HUES6 (cell line): Measurements from ENCODE around the gene SETD2.

Experiments
- H3K27ac ChIP-seq: 2 replicates; pipeline ENCODE4 v1.7.0; 2013; ENCODE audit warnings: low read depth, mild to moderate bottlenecking, low read length, inconsistent platforms
- H3K27me3 ChIP-seq: 2 replicates; pipeline ENCODE4 v1.6.1; 2013; ENCODE audit warnings: low read length; ENCODE audit not compliant: control insufficient read depth, insufficient read depth
- H3K36me3 ChIP-seq: 2 replicates; pipeline ENCODE4 v1.6.1; 2013; ENCODE audit warnings: low read length; ENCODE audit not compliant: control insufficient read depth, insufficient read depth
- H3K4me1 ChIP-seq: 2 replicates; pipeline ENCODE4 v1.6.1; 2013; ENCODE audit warnings: low read length; ENCODE audit not compliant: control insufficient read depth, insufficient read depth
- H3K4me3 ChIP-seq: 2 replicates; pipeline ENCODE4 v1.5.1; 2013; ENCODE audit warnings: low read depth, low read length
- H3K9ac ChIP-seq: one replicate; pipeline ENCODE4 v1.6.1; 2013; ENCODE audit warnings: mild to moderate bottlenecking, low read length
- H3K9me3 ChIP-seq: 2 replicates; pipeline ENCODE4 v1.6.1; 2013; ENCODE audit warnings: low read depth, low read length; ENCODE audit not compliant: control insufficient read depth, insufficient read depth

The SETD2 gene

DNA sequence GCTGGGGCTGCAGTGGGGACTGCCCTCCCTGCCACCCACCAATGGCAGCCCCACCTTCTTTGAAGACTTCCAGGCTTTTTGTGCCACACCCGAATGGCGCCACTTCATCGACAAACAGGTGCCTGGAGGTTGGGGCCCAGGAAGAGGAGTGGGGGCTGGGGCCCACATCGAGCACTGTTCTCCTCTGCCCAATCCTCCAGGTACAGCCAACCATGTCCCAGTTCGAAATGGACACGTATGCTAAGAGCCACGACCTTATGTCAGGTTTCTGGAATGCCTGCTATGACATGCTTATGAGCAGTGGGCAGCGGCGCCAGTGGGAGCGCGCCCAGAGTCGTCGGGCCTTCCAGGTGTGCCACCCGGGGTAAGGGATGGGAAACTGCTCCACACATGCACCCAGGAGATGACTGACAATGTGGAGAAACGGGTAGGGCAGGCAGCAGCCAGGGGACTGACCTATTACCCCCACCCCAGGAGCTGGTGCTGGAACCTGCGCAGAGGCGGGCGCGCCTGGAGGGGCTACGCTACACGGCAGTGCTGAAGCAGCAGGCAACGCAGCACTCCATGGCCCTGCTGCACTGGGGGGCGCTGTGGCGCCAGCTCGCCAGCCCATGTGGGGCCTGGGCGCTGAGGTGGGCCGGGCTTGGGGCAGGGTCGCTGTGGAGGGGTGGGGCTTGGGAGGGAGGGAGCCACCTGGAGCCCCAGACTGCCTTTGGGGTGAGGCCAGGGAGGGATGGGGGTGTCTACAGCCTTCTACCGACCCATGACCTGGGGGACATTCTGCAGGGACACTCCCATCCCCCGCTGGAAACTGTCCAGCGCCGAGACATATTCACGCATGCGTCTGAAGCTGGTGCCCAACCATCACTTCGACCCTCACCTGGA is 161.5 kb downstream of the SETD2 start:
- H3K27ac ChIP-seq, result no peak overlapping the region
- peaks cover 80% of the 10 kb centered on the region for H3K36me3 ChIP-seq
- no peaks in the 10 kb centered on the region for H3K9me3 ChIP-seq

DNA sequence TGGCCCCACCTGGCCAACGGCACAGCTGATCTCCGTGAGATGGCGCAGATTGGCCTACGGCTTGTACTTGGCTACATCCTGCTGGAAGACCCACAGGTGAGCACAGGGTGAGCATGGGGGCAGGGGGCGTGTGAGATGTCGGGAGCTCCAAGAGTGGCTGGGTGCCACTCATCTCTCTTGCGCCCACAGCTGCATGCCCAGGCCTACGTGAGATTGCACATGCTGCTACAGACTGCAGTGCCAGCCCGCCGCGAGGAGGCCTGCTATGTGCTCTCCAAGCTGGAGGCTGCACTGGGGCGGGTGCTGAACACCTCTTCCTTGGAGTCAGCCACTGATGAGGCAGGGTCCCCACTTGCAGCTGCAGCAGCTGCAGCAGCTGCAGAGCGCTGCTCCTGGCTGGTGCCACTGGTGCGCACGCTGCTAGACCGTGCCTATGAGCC is 162.2 kb downstream of the SETD2 start:
- Histone ChIP-seq H3K4me3 (no peak overlapping the region), H3K9me3 (no peaks in the 10 kb centered on the region), H3K27me3 (no peaks in the 10 kb centered on the region), H3K27ac (no peak overlapping the region), H3K4me1 (peaks cover 4% of the 10 kb centered on the region; the same call in 1 of the 2 replicates), H3K36me3 (peaks cover 77% of the 10 kb centered on the region), H3K9ac (no peak overlapping the region)

More for the DNA sequence above, 161.5 kb downstream of the SETD2 start:
- Histone ChIP-seq H3K27me3 (no peaks in the 10 kb centered on the region), H3K4me3 (no peak overlapping the region), H3K4me1 (peaks cover 4% of the 10 kb centered on the region; the same call in 1 of the 2 replicates), H3K9ac (no peak overlapping the region)

DNA sequence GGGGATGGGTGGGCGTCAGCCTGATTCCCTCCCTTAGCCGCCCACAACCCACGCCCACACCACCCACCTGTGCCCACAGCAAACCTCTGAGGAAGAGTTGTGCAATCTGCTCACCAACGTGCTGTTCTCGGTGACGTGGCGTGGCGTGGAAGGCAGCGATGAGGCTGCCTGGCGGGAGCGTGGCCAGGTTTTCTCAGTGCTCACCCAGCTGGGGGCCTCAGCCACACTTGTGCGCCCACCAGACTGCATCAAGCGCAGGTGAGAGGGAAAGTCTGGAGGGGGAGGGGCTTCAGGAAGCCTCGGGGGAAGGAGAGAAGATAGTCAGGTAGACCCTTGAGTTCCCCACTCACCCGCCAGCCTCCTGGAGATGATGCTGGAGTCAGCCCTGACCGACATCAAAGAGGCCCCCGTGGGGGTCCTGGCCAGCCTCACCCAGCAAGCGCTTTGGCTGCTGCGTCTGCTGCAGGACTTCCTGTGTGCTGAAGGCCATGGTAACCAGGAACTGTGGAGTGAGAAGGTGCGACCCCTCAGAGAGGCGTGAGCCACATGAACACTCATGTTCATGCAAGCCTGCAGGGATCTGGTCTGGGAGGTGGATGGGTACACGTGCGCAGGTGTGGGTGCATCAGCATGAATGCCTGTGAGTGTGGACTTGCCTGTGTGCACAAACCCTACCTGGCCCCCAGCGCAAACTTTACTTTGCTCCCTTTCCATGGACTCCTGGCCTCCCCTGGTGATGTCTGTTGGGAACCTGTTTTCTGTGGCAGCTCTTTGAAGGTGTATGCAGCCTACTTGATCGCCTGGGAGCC is 162.8 kb downstream of the SETD2 start:
- Histone ChIP-seq H3K36me3 (peaks cover 71% of the 10 kb centered on the region), H3K4me1 (peaks cover 4% of the 10 kb centered on the region; the same call in 1 of the 2 replicates), H3K9ac (no peak overlapping the region), H3K9me3 (no peaks in the 10 kb centered on the region), H3K4me3 (no peak overlapping the region), H3K27ac (no peak overlapping the region), H3K27me3 (no peaks in the 10 kb centered on the region)

DNA sequence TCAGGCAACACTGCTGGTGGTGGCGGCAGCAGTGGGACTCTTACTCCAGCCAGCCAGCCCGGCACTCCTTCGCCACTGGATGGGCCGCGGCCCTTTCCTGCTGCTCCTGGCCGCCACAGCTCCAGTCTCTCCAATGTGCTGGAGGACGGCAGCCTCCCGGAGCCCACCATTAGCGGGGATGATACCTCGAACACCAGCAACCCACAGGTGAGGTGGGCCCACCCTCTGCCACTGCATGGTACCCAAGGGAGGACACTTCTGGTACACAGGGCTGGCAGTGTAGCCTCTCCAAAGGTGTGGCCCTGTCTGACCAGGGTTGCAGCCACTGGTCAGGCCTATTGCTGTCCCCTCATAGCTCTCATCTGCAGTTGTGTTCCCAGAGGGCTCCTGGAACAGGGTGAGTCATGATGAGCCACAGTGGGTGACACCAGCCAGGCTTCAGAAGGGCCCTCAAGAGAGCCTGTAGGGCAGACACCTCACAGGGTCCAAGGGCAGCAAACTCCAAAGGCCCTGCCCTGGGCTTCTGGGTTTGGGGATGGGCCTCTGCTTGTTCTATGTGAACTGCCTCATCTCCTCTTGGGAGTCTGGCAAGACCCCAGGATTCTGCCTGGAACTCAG is 163.6 kb downstream of the SETD2 start:
- Histone ChIP-seq H3K4me3 (no peak overlapping the region), H3K27me3 (no peaks in the 10 kb centered on the region), H3K9ac (no peak overlapping the region), H3K9me3 (no peaks in the 10 kb centered on the region), H3K36me3 (peaks cover 69% of the 10 kb centered on the region), H3K27ac (no peak overlapping the region), H3K4me1 (peaks cover 4% of the 10 kb centered on the region; the same call in 1 of the 2 replicates)

DNA sequence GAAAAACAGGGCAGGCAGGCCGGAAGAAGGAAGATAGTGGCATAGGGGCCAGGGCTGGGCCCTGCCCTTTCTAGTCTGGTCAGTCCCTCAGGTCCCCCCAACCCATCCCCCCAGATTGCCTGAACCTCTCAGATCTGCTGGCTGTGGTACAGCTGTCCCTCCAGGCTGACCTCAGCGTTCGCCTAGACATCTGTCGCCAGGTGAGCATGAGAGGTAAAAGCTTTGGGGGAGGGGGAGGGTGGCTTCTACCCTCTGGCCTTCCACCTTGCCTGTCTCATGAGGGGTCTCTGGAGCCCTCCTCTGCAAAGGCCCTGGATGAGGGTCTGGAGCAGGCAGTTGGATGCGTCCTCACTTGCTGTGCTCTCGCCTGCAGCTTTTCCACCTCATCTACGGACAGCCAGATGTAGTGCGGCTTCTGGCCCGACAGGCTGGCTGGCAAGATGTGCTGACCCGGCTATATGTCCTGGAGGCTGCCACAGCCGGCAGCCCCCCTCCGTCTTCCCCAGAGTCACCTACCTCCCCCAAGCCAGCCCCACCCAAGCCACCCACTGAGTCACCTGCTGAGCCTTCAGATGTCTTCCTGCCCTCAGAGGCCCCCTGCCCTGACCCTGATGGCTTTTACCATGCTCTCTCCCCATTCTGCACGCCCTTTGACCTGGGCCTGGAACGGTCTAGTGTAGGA is 164.3 kb downstream of the SETD2 start:
- Histone ChIP-seq H3K27ac (no peak overlapping the region), H3K36me3 (peaks cover 70% of the 10 kb centered on the region), H3K4me3 (no peak overlapping the region), H3K9ac (no peak overlapping the region), H3K9me3 (no peaks in the 10 kb centered on the region), H3K27me3 (no peaks in the 10 kb centered on the region), H3K4me1 (peaks cover 4% of the 10 kb centered on the region; the same call in 1 of the 2 replicates)

DNA sequence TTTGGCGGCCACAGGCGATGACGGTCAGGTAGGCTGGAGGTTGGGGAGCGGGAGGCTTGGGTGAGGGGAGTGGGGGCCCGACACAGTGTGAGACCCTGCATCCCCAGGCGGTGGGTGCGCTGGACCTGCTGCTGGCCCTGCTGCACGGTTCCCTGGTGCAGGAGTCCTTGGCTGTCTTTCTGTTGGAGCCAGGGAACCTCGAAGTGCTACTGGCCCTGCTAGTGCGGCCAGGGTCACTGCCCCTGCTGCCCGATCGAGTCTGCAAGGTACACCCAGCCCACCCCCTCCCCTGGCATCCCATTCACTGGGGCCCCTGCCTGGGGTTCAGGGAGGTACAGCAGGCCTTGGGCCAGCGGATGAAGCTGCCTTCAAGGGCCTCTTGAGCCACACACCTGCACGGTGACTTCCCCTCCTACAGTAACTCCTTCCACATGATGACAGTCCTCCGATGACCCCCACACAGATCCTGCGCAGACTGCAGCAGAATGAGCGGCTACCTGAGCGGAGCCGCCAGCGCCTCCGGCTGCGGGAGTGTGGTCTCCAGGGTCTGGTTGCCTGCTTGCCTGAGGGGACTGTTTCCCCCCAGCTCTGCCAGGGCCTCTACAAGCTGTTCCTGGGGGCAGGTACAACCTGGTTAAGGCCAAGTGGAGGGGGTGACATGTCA is 164.9 kb downstream of the SETD2 start:
- H3K27me3 ChIP-seq, result no peaks in the 10 kb centered on the region

DNA sequence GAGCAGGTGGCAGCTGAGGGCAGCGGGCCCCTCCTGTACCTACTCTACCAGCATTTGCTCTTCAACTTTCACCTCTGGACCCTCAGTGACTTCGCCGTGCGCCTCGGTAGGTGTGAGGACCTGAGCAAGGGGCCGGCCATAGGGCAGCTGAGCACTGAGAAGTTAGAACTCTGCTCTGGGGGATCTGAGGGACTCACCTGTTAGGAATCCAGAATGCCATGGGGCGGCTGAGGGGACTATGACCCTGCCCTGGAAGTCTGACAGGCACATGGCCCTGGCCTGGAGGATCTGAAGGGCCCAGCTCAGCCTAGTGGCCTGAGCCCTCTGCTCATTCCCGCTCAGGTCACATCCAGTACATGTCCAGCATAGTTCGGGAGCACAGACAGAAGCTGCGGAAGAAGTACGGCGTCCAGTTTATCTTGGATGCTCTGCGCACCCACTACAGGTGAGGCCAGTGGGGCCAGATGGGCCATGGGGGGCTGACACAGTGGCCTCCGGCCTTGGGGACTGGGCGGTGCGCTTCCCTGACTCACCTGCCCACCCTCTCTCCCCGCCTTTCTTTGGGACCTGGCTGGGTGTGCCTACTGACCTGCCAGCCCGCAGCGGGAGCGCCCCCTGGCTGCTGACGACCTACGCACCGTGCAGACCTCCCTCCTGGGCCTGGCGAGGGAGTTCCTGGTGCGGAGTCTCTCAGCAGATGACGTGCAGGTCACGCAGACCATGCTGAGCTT is 165.6 kb downstream of the SETD2 start:
- H3K27me3 ChIP-seq, result no peaks in the 10 kb centered on the region
- H3K36me3 ChIP-seq, result peaks cover 69% of the 10 kb centered on the region
- H3K4me1 ChIP-seq, result peaks cover 4% of the 10 kb centered on the region; the same call in 1 of the 2 replicates

More for the DNA sequence above, 164.9 kb downstream of the SETD2 start:
- Histone ChIP-seq H3K9me3 (no peaks in the 10 kb centered on the region), H3K4me1 (peaks cover 4% of the 10 kb centered on the region; the same call in 1 of the 2 replicates), H3K27ac (no peak overlapping the region), H3K4me3 (no peak overlapping the region), H3K9ac (no peak overlapping the region), H3K36me3 (peaks cover 70% of the 10 kb centered on the region)

DNA sequence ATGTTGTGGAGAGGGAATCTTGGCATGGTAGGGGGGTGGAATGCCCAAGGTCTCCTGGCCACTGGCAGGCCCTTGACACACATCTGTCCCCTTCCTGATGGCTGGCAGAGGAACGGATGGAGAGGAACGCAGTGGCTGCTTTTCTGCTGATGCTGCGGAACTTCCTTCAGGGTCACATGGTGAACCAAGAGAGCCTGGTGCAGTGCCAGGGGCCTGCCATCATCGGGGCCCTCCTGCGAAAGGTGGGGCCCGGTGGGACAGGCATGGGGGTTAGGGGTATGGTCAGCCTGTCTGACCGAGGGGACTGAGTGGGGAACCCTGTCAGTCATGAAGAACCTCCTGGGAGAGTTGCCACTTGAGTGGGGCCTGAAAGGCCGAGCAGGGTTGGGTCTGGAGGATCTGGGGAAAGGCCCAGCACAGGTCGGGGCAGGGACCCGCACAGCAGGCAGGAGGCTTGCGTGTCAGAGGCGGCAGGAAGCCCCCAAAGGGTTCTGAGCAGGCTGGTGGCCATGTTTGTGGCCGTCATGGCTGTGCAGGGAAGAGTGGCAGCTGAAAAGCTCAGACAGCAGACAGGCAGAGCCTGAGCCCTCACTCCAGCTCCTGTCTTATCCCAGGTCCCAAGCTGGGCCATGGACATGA is 166.3 kb downstream of the SETD2 start:
- peaks cover 70% of the 10 kb centered on the region for H3K36me3 ChIP-seq
- no peaks in the 10 kb centered on the region for H3K27me3 ChIP-seq
- H3K4me3 ChIP-seq, result no peak overlapping the region
- H3K4me1 ChIP-seq, result peaks cover 4% of the 10 kb centered on the region; the same call in 1 of the 2 replicates
- H3K27ac ChIP-seq, result no peak overlapping the region
- no peak overlapping the region for H3K9ac ChIP-seq
- no peaks in the 10 kb centered on the region for H3K9me3 ChIP-seq

More for the DNA sequence above, 165.6 kb downstream of the SETD2 start:
- no peak overlapping the region for H3K4me3 ChIP-seq
- H3K27ac ChIP-seq, result no peak overlapping the region
- no peaks in the 10 kb centered on the region for H3K9me3 ChIP-seq
- no peak overlapping the region for H3K9ac ChIP-seq

DNA sequence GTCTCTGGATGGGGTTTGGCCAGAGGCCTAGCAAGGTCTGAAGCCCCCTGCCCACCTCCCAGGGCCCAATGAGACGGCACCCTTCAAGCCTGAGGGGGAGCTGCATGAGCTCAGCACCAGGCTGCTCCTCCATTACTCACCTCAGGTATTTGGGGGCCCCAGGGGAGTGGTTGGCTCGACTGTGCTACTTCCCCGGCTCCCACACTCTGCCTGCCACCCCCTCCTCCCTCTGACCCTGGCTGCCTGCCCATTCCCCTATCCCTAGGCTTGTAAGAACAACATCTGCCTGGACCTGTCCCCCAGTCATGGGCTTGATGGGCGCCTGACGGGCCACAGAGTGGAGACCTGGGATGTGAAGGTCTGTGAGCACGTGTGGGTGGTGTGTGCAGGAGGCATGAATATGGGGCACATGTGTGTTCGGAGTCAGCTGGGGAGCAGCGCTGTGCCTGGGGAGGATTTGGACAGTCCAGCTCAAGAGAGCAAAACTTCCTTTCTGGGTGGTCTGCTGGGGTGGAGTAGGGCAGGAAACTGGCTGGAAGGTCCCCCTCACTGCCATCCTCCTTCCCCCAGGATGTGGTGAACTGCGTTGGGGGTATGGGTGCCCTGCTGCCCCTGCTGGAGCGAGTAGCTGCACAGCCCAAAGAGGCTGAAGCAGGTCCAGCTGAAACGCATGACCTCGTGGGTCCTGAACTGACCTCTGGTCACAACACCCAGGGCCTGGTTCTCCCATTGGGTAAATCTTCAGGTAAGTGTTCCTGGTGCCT is 167.0 kb downstream of the SETD2 start:
- Histone ChIP-seq H3K4me1 (peaks cover 4% of the 10 kb centered on the region; the same call in 1 of the 2 replicates), H3K27ac (no peak overlapping the region), H3K9ac (no peak overlapping the region), H3K4me3 (no peak overlapping the region), H3K36me3 (peaks cover 70% of the 10 kb centered on the region), H3K27me3 (no peaks in the 10 kb centered on the region), H3K9me3 (no peaks in the 10 kb centered on the region)
